Activated T-cell treated with anti-CD3 and anti-CD28 coated beads, Interleukin-2, amount 50 U/mL, for 4 hours (primary cell): ENCODE results near the gene FBXL22. TPM values are rescaled to one million over a fixed set of nuclear protein-coding genes. Genes with fewer than 3 reads are reported as not detected.

Experiments used
- ATAC-seq, 2 donors: fragments of 200-7000 bp; cut with Tn5 transposase; one replicate each; pipeline ENCODE4 v1.10.0; 2021
- DNase-seq: peaks from one replicate; pipeline ENCODE4 v3.0.0-alpha.2; 2020
- H3K27me3 Mint-ChIP-seq: one replicate; pipeline ENCODE4 v1.8.0; 2021; ENCODE audit warnings: low read depth, mixed read lengths
- H3K36me3 Mint-ChIP-seq: one replicate; pipeline ENCODE4 v1.8.0; 2022; ENCODE audit warnings: mixed read lengths; ENCODE audit not compliant: insufficient read depth
- H3K4me1 Mint-ChIP-seq: one replicate; pipeline ENCODE4 v1.8.0; 2021; ENCODE audit warnings: low read depth, mixed read lengths
- H3K4me3 Mint-ChIP-seq: one replicate; pipeline ENCODE4 v1.8.0; 2021; ENCODE audit warnings: mild to moderate bottlenecking, moderate library complexity, mixed read lengths
- H3K9me3 Mint-ChIP-seq: one replicate; pipeline ENCODE4 v1.8.0; 2021; ENCODE audit warnings: mixed read lengths
- total RNA-seq, 3 donors: library from RNA; stranded (reverse); gene quantifications; one replicate each; pipeline ENCODE4 v1.2.1, GENCODE V29; 2021

Gene FBXL22, protein sequence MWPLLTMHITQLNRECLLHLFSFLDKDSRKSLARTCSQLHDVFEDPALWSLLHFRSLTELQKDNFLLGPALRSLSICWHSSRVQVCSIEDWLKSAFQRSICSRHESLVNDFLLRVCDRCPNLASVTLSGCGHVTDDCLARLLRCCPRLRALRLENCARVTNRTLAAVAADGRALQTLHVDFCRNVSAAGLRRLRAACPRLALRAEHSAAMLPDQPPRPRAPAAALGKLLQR
- 1 to 10 TPM in 1 of 3 donors, under 1 TPM in 2; 0.79 to 1.2 (median 0.87) TPM for total RNA-seq

DNA sequence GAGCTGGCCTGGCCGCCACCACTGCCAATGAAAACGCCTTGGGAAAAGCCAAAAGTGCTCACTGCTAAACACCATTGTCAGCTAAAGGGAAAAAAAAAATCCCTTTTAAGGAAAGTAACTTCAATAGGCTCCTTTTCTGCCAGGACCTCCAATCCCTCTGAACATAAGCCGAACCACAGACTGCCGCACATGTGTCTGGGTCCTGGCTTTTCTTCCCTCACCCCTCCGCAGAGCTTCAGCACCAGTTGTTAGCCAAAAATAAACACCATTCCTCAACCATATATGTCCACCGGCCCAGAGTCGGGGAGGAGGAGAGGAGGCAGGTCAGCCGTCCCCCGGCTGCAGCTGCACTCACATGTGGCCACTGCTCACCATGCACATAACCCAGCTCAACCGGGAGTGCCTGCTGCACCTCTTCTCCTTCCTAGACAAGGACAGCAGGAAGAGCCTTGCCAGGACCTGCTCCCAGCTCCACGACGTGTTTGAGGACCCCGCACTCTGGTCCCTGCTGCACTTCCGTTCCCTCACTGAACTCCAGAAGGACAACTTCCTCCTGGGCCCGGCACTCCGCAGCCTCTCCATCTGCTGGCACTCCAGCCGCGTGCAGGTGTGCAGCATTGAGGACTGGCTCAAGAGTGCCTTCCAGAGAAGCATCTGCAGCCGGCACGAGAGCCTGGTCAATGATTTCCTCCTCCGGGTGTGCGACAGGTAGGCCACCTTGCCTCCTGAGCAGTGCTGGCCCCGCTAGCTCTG lies at the start of gene FBXL22:
Gene FBXL22, plus strand, starts transcription at position 350 of the 753 bp plus-strand sequence. Its CDS starts 6 bp downstream, at position 356.
- H3K27me3 Mint-ChIP-seq, result no peaks in the 10 kb centered on the region
- H3K4me3 Mint-ChIP-seq, result no peak within 1 kb of the TSS
- no peak for DNase-seq
- H3K9me3 Mint-ChIP-seq, result no peaks in the 10 kb centered on the region
- H3K4me1 Mint-ChIP-seq, result peaks cover 63% of the 10 kb centered on the region
- H3K36me3 Mint-ChIP-seq, result peaks cover 17% of the 10 kb centered on the region
- no peak for ATAC-seq

DNA sequence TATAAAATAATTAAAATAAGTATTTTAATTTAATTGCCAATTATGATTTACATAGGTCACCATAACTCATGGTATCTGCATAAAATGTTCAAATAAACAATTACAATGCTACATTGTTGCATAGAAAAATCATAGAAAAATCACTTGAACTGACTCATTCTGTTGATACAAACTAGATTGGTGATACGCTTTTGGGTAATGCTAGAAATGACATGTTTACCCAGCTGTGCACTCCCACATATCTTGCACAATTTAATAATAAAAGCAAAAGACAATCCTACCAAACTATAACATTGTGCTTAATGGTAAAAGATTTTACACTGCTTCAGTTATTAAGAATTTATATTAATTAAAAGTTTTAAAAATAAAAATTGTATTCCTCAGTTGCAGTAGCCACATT lies 45.8 kb upstream of the FBXL22 start:
- ATAC-seq, result no peak
- Mint-ChIP-seq H3K4me1 (peaks cover 52% of the 10 kb centered on the region), H3K9me3 (no peaks in the 10 kb centered on the region)

DNA sequence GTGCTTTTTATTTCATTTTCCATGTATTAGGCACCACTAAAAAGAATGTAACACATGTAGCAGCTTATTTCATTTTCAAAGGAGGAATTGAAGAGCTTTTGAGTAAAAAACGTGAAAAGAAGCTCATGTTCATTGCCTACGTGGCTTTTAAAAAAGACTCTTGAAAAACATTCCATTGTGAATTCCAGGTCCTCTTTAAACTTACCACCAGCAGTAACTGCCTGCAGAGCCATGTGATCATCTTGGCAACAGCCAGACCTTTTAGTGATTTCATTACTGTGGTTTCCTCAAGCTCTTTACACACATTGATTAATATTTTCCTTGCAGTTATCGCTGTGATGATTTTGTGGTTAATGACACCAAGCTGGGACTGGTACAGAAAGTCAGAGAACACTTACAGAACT lies 43.8 kb upstream of the FBXL22 start:
- Mint-ChIP-seq H3K4me3 (peak overlapping the region; percentile 11), H3K27me3 (no peaks in the 10 kb centered on the region), H3K9me3 (no peaks in the 10 kb centered on the region), H3K36me3 (peaks cover 34% of the 10 kb centered on the region), H3K4me1 (peaks cover 57% of the 10 kb centered on the region)
- ATAC-seq (peak; percentile 65 to 82), DNase-seq (no peak)

More for the DNA sequence above, 45.8 kb upstream of the FBXL22 start:
- Mint-ChIP-seq H3K36me3 (peaks cover 23% of the 10 kb centered on the region), H3K4me3 (no peak overlapping the region), H3K27me3 (no peaks in the 10 kb centered on the region)
- no peak for DNase-seq

DNA sequence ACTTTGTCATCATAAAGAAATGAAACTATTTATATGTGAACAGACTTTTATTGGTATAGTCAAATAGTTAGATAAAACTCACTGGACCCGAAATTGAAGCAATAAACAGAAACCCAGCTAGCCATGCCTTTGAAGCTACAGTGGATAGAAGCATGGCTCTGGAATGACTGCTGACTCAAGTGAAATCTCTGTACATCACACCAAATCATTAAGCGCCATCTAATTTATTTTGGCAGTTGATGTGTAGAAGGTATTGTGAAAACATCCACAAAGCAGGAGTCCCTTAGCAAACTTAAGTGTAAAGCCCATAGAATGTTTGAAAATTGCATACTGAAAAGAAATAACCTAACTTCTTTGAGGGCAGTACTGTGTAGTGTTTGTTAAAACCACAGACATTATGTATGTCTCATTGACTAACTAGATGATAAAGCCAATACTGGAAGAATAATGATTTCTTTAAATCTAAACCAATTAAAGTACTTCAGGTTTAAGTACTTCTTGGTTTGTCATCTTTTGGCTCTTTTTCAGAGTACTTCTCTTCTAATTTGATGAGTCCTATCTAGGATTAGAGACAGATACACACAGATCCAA lies 42.8 kb upstream of the FBXL22 start:
- Mint-ChIP-seq H3K4me3 (no peak overlapping the region), H3K4me1 (peaks cover 59% of the 10 kb centered on the region), H3K36me3 (peaks cover 38% of the 10 kb centered on the region), H3K9me3 (no peaks in the 10 kb centered on the region), H3K27me3 (no peaks in the 10 kb centered on the region)
- DNase-seq (no peak), ATAC-seq (peak in 1 of 2 donors; percentile 14)

DNA sequence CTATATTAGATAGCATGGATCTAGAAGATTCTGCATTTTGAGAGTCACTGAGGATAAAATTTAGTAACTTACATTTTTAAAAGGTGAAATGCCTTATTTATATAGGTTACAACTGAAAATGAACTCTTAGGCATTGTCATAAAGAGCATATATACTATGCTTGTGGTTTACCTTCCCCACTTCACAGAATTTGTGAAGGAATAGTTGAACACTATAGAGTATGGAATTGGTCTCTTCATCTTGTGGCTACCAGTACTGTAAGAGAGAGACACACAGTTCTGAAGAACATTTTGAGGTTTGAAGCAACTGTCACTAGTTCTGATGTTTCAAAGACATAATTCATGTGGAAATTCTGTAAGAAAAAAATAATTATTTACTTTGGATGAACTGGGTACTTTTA lies 41.7 kb upstream of the FBXL22 start:
- Mint-ChIP-seq H3K4me1 (peaks cover 64% of the 10 kb centered on the region), H3K27me3 (no peaks in the 10 kb centered on the region), H3K9me3 (no peaks in the 10 kb centered on the region), H3K4me3 (no peak overlapping the region), H3K36me3 (peaks cover 39% of the 10 kb centered on the region)
- ATAC-seq (peak in 1 of 2 donors; percentile 20), DNase-seq (no peak)

DNA sequence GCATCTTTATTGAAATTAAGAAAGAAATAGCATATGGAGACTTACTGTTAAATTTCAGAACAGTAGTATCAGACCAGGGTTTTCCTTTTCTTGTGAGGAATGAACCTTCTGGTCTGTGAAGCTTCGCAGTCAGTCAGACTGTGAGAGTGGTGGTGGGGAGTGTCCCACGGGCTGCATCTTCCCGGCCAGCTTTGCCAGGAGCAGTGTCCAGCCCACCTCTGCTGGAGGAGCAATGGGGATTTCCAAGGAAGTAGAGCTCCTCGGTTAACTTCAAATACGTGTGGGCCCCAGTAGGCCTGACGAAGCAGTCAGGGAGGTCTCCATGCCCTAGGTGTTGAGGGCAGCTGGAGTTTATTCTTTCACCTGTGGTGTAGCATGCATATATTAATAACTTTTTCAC lies 40.9 kb upstream of the FBXL22 start:
- no peak for ATAC-seq
- no peaks in the 10 kb centered on the region for H3K9me3 Mint-ChIP-seq
- H3K27me3 Mint-ChIP-seq, result no peaks in the 10 kb centered on the region
- H3K4me3 Mint-ChIP-seq, result no peak overlapping the region
- H3K36me3 Mint-ChIP-seq, result peaks cover 45% of the 10 kb centered on the region
- peaks cover 72% of the 10 kb centered on the region for H3K4me1 Mint-ChIP-seq
- DNase-seq, result no peak

DNA sequence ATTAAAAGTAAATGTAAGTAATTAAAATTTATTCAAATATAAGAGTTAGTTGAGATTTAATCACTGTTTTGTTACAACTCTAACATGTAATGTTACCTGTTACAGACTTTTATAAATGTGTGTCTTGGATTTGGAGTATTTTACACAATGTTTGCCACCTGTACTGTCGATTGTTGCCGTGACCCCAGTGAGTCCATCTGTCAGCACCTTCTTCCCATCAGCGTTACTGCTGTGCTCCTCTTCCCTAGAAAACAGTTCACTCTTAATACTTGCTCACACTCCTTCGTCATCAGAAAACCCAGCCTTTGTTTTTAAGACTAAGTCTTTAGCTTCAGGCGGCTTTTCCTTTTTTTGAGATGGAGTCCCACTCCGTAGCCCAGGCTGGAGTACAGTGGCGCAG lies 40.5 kb upstream of the FBXL22 start:
- Mint-ChIP-seq H3K27me3 (no peaks in the 10 kb centered on the region), H3K4me3 (no peak overlapping the region), H3K36me3 (peaks cover 49% of the 10 kb centered on the region), H3K4me1 (peaks cover 76% of the 10 kb centered on the region), H3K9me3 (no peaks in the 10 kb centered on the region)
- no peak for ATAC-seq
- no peak for DNase-seq

DNA sequence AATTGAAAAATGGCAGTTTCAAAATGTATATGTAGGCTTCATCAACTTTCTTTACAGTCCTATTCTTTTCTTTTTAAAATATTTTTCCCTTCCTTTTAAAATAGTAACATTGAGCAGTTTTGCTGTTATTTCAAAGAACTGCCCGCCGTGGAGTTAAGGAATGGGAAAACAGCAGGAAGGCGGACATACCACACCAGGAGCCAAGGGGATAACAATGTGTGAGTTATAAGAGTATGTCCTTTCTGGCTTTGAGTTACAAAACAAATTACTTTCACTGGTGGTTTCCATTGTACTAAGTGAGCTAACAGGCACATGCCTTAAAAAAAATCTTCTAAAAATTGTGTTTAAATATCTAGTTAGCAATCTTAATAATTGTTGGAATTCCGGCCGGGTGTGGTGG lies 37.4 kb upstream of the FBXL22 start:
- ATAC-seq (no peak), DNase-seq (no peak)
- H3K4me3 Mint-ChIP-seq, result no peak overlapping the region
- H3K9me3 Mint-ChIP-seq, result no peaks in the 10 kb centered on the region
- peaks cover 52% of the 10 kb centered on the region for H3K4me1 Mint-ChIP-seq
- H3K27me3 Mint-ChIP-seq, result no peaks in the 10 kb centered on the region
- H3K36me3 Mint-ChIP-seq, result peaks cover 52% of the 10 kb centered on the region

DNA sequence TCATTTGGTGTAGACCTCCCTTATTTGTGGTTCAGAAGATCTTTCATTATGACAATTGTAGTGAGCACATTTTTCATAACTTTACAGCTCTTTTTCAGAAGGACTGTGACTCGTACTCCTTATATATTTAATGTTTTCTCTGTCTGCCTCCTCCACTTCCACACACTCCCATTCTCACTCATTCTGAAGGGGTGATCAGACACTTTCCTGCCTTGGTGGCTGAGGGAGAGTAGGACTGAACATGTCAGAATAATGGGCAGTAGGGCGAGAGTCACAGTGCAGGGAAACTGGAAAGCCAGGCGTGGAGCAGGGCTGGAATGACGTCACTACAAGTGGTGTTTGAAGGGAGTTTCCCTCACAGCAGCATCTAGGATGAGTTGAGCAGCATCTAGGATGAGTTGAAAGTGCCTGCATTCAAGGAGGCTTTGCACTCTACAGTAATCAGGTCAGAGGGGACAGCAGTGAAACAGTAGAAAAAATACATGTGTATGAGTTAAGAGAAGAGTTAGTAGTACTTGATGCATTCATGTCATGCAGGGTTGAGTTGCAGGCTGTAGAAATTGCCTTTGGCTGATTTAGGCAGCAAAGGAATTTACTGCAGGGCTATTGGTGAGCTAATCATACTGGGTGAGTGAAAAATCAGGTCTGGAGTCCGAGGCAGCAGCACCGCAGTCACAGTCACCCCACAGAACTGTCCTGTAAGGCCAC lies 36.3 kb upstream of the FBXL22 start:
- H3K4me3 Mint-ChIP-seq, result no peak overlapping the region
- H3K4me1 Mint-ChIP-seq, result peaks cover 46% of the 10 kb centered on the region
- ATAC-seq (peak; percentile 92 to 95), DNase-seq (no peak)
- no peaks in the 10 kb centered on the region for H3K9me3 Mint-ChIP-seq
- no peaks in the 10 kb centered on the region for H3K27me3 Mint-ChIP-seq
- H3K36me3 Mint-ChIP-seq, result peaks cover 50% of the 10 kb centered on the region

DNA sequence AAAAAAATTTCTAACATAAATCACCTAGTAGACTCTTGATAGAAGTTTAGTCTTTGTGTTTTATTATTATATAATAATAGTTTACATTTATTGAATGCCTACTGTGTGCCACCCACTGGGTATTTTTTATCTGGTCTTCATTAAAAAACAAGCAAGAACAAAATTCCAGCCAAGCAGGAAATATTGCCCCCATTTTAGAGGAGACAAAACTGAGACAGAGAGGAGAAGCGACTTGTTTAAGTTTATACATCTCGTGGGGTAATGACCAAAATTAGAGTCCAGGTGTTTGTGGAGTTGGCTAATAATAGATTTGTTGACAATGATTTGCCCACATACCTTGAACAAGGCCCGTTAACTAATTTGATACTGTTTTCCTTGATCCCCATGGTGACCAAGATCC lies 33.1 kb upstream of the FBXL22 start:
- H3K36me3 Mint-ChIP-seq, result peaks cover 41% of the 10 kb centered on the region

DNA sequence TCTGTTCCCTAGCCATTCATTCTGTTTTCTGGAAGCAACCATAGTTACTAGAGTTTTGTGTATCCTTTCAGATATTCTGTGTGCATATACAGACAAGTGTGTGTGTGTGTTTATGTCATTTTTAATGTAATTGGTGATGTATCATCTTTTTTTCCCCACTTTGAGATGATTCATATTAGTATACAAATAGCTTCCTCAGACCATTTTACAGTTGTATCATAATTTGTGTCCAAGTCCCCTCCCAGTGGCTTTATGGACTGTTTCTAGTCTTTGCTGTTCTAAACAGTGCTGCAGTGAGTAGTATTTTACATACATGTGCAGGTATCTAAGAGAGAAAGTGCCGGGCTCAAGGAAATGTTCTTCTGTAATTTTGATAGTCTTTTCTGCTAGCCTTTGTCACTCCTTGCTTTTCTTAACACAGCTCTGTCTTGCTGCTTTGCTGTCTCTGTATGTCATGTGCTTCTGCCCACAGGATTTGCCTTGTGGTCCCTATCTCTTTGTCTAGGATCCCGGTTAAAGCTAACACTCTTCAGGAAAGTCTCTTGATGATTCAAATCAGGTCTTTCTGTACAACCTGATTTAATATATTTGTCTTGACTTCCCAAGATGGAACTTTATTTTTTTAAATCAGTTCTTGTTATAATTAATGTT lies 31.5 kb upstream of the FBXL22 start:
- no peak for DNase-seq
- no peaks in the 10 kb centered on the region for H3K27me3 Mint-ChIP-seq
- H3K4me1 Mint-ChIP-seq, result peaks cover 25% of the 10 kb centered on the region
- H3K9me3 Mint-ChIP-seq, result no peaks in the 10 kb centered on the region
- H3K4me3 Mint-ChIP-seq, result no peak overlapping the region
- peaks cover 36% of the 10 kb centered on the region for H3K36me3 Mint-ChIP-seq
- ATAC-seq, result no peak

More for the DNA sequence above, 33.1 kb upstream of the FBXL22 start:
- DNase-seq (no peak), ATAC-seq (no peak)
- Mint-ChIP-seq H3K27me3 (no peaks in the 10 kb centered on the region), H3K4me3 (no peak overlapping the region), H3K9me3 (no peaks in the 10 kb centered on the region), H3K4me1 (peaks cover 40% of the 10 kb centered on the region)

DNA sequence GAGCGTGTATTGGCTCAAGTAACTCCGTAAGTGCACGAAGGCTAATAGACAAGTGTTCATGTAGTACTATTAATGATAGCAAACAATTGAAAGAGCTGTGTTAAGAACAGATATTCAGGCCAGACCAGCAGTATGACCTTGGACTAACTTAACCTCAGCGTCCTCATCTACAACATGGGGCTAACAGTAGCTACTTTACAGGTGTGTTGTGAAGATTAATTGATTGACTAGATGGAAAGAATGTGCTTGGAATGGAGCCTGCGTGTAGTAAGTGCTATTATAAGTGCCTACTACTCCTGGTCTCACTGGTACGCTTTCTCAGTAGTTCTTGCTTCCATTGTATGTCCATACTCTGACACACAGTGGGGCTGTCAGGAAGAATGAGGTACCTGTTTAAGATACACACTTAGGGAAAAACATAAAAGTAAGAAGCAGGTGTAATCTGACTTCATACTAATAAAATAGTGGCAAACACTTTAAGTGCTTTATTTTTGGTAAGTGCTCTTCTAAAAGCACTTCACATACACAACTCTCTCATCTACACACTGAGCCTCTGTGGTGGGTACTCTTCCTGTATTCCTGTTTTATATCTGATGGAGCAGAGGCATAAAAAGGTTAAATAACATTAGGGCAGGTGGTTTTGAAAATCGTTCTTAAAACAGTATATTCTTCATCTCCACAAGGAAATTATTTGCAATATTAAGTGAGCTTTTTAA lies 24.3 kb upstream of the FBXL22 start:
- H3K4me3 Mint-ChIP-seq, result no peak overlapping the region

DNA sequence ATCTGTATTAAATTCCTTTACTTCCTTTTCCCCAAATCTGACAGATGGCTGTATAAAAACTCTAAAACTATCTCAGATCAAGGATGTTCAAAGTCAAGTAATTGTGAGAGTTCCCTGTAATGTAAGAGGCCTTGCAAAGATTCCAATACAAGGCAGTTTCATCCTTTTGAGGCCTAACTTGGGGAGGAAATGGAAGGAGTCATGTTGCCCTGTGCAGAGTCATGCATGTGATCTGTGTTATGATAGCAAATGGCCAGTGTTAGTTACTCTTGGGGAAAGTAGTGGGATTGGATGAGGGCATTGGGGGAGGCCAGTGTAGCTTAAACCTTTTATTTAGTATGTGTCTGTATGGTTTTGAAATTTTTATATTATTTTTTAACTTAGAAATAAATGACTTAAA lies 23.7 kb upstream of the FBXL22 start:
- Mint-ChIP-seq H3K27me3 (no peaks in the 10 kb centered on the region), H3K4me1 (peaks cover 11% of the 10 kb centered on the region), H3K4me3 (no peak overlapping the region), H3K9me3 (no peaks in the 10 kb centered on the region), H3K36me3 (peaks cover 40% of the 10 kb centered on the region)
- no peak for DNase-seq
- no peak for ATAC-seq

More for the DNA sequence above, 24.3 kb upstream of the FBXL22 start:
- Mint-ChIP-seq H3K4me1 (peaks cover 12% of the 10 kb centered on the region), H3K9me3 (no peaks in the 10 kb centered on the region), H3K36me3 (peaks cover 42% of the 10 kb centered on the region), H3K27me3 (no peaks in the 10 kb centered on the region)
- ATAC-seq (no peak), DNase-seq (no peak)
